DMS153 treated with DMSO at 0.1 percent for 48 hours (cell line): ENCODE results near the gene NECAP2.

Experiments
- DNase-seq: peaks from one replicate; lab custom pipeline; 2025; ENCODE audit not compliant: unreplicated experiment; lab: John Stamatoyannopoulos, UW

Gene NECAP2

GRCh38 chr1:16440470-16441281, at the start of gene NECAP2:
Gene NECAP2 (plus strand): TSS chr1:16440724. CDS start chr1:16440762, 38 bp downstream.
- peak; percentile 86 for DNase-seq

- no peak for DNase-seq
These were observed 49.1 kb upstream of the NECAP2 start for GRCh38 chr1:16391411-16391810.

- no peak for DNase-seq
These were observed 47.6 kb upstream of the NECAP2 start for GRCh38 chr1:16392740-16393569.

- no peak for DNase-seq
These were observed 46.7 kb upstream of the NECAP2 start for GRCh38 chr1:16393570-16394521.

GRCh38 chr1:16394977-16395376, 45.5 kb upstream of the NECAP2 start:
- no peak for DNase-seq

- no peak for DNase-seq
These were observed 43.9 kb upstream of the NECAP2 start for GRCh38 chr1:16396591-16396990.

- DNase-seq, result no peak
These were observed 43.4 kb upstream of the NECAP2 start for GRCh38 chr1:16397120-16397519.

- no peak for DNase-seq
These were observed 42.1 kb upstream of the NECAP2 start for GRCh38 chr1:16398371-16398953.

GRCh38 chr1:16402742-16403141, 37.8 kb upstream of the NECAP2 start:
- DNase-seq, result no peak

- no peak for DNase-seq
These were observed 35.1 kb upstream of the NECAP2 start for GRCh38 chr1:16405441-16405840.

- no peak for DNase-seq
These were observed 33.7 kb upstream of the NECAP2 start for GRCh38 chr1:16406868-16407267.

- DNase-seq, result no peak
These were observed 30.9 kb upstream of the NECAP2 start for GRCh38 chr1:16409536-16410152.

- no peak for DNase-seq
These were observed 29.7 kb upstream of the NECAP2 start for GRCh38 chr1:16410803-16411202.

GRCh38 chr1:16413191-16413590, 27.3 kb upstream of the NECAP2 start:
- DNase-seq, result no peak

- DNase-seq, result no peak
These were observed 21.6 kb upstream of the NECAP2 start for GRCh38 chr1:16418823-16419425.

GRCh38 chr1:16420424-16421118, 20.0 kb upstream of the NECAP2 start:
- DNase-seq, result no peak

- no peak for DNase-seq
These were observed 19.3 kb upstream of the NECAP2 start for GRCh38 chr1:16421201-16421600.

- no peak for DNase-seq
These were observed 18.5 kb upstream of the NECAP2 start for GRCh38 chr1:16422041-16422440.
